Activated naive CD4-positive, alpha-beta T cell (primary cell): ENCODE data around the gene LINC01488.

ENCODE experiments used
- DNase-seq, 4 experiments: peaks; one replicate each; lab custom pipeline; 2025; lab: John Stamatoyannopoulos, UW

The LINC01488 gene

GRCh38 chr11:69510471-69511357 lies 29.3 kb downstream of the LINC01488 start:
- no peak for DNase-seq

DNA sequence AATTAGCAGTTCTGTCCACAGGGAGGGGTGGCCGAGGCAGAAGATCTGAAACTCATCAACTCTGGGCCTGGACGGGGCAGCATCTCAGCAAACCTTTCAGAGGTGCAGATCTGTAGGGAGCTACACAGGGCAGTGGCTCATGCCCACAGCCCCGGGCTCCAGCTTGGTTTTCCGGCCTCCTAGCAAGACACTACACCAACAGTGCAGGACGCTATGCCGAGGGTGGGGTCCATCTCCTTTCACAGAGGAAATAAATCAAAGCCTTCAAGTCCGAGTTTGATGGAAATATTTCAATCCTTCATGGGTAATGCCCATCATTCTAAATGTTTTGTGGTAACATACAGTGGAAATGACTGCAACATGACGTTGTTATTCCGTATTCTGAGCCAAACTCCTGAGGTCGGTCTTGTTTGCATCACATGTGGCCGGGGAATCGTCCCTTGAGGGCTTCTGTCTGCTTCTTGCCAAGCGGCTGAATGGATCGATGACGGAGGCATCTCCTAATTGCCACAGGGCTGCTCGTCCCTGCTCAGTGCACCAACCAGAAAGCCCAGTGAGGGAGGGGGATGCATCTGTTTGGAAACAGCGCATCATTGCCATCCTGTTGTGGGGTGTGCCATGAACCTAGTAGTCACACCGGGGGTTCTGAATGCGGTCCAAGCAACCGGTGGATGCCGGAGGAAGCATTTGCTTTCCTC lies 30.0 kb downstream of the LINC01488 start:
- no peak for DNase-seq

DNA sequence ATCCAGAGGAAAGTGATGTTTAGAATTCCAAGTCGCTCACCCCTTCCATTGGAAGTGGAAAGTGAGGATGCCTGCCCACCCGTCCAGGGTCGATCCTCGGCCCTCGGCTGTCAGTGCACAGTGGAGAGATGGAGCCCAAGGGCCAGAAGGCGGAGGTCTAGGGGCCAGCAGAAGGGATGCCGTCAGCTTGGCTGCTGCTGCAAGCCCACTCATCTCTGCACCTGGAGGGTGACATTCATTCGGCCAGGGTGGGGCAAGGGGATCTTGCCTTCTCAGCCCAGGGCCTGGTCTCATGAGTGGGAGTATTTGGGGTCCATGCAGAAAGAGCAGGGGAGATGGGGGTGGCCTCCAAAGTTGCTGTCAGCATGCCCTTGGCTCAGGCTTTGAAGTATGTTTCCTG lies 30.7 kb downstream of the LINC01488 start:
- no peak for DNase-seq

DNA sequence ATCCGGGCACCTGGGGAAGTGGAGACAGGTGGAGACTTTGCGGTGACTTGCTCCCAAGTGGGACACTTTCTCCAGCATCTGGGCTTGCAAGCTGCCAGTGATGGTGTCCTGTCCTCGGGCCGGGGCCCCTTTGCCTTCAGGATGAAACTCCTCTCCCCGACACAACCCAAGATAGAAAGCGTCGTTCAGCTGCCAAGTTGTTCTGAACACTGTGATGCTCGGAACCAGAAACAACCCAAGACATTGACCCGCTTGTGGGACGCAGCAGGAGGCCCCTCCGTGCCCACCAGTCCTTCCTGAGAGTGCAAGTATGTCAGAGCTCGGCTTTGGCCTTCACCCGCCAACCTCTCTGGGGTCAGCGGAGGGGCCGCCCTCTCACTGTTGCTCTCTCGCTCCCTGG lies 31.3 kb downstream of the LINC01488 start:
- no peak for DNase-seq

- no peak for DNase-seq
Measured at GRCh38 chr11:69513196-69513595, 31.7 kb downstream of the LINC01488 start.

GRCh38 chr11:69513663-69514224 lies 32.3 kb downstream of the LINC01488 start:
- DNase-seq, result no peak

- no peak for DNase-seq
Measured at GRCh38 chr11:69514771-69515170, 33.3 kb downstream of the LINC01488 start.

GRCh38 chr11:69515271-69516245 lies 34.1 kb downstream of the LINC01488 start:
- no peak for DNase-seq

- DNase-seq, result no peak
Measured at GRCh38 chr11:69516526-69516925, 35.1 kb downstream of the LINC01488 start.

- DNase-seq, result no peak
Measured at GRCh38 chr11:69518081-69518950, 36.9 kb downstream of the LINC01488 start.

- DNase-seq, result no peak
Measured at GRCh38 chr11:69520186-69520916, 38.9 kb downstream of the LINC01488 start.

DNA sequence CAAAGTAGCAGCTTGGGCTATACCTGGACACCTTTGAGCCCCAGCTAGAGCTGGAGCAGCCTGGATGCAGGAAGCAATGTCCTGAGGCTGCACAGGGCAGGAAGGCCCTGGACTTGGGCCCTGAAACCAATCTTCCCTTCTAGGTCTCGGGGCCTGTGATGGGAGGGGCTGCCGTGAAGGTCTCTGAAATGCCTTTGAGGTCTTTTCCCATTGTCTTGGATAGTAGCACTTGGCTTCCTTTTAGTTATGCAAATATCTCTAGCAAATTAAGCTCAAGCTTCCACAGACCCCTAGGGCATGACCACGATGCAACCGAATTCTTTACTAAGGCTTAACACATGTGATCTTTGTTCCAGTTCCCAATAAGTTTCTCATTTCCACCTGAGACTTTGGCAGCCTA lies 40.0 kb downstream of the LINC01488 start:
- DNase-seq, result no peak

DNA sequence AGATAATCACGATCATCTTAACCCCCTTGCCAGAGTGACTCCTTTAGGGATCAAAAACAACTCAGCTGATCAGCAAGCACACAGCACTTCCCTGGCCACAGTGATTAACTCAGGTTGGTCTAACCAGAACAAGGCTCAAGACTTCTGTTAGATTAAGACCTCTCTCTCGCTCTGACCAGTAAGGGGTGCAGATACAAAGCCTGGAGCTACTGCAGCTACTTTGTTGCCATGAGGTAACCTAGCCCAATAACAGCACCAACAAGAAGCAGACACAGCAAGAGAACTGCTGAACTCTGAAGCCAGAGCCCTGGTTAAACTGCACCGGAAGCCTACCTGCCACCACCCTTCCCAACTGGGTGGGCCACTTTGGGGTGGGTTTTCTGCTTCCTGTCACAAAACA lies 42.0 kb downstream of the LINC01488 start:
- DNase-seq, result no peak

DNA sequence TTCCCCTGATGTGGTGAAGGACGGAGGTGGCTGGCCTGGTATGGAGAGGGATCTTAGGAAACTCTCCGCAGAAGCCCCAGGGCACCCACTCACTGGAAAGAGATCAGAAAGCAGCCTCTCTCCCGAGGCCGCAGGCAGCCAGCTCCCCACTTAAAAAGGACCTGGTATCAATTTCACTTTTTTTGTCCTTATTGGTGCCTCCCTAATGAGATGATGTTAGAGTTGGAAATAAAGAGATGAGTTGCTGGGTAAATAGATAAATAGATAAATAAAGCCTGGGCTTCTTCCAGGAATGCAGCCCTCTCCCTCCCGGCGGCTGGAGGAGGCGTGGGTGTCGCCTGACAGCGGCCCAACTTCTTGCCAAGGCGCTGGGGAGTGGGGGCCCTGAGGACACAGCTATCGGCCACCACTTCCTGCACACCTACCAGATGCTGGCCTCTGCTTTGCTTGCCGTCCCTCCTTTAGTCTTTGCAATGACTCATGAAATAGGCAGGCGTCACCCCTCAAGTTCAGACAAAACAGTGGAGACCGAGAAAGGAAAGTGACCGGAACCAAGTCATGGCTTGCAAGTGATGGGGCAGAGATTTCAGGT lies 42.9 kb downstream of the LINC01488 start:
- DNase-seq, result no peak

- DNase-seq, result no peak
Measured at GRCh38 chr11:69524991-69525411, 43.5 kb downstream of the LINC01488 start.

DNA sequence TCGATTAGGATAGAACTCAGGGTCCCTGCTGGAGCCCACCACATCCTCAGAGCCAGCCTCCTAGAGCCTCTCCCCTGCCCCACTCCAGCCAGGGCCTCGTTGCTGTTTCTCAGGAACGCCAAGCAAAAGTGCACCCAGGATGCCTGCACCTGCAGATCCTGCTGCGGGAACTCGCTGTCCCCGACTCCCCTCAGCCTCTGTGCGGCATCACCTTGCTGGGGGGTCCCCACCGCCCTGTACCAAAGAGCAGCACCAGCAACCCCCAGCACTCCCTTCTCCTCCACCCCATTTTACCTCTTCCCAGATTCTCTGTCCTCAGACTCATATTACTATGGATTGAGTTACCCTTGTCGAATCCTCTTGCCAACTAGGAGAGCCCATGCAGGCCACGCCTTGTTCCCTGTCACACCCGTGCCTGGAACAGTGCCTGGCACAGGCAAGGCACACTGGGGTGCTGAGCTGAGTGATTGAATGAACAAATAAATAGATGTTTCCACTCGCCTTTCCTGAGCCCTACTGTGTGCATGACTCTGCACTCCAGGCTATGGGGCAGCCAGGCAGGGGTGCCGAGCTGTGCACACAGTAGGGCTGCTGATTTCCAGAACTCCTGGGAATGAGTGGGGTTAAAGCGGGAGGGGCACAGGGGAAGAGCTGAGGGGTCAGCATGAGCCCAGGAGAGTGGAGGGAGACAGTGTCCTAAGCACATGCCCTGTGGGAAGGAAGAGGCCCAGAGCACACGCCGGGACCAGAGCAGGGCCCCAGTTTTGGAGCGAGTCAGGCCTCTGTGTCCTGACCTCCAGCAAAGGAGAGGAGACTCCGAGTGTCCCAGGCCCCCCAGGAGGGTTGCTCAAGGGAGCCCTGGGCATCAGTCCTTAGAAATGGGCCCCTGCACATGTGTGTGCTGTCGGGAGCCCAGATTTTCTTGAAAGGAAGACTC lies 44.3 kb downstream of the LINC01488 start:
- DNase-seq, result no peak

DNA sequence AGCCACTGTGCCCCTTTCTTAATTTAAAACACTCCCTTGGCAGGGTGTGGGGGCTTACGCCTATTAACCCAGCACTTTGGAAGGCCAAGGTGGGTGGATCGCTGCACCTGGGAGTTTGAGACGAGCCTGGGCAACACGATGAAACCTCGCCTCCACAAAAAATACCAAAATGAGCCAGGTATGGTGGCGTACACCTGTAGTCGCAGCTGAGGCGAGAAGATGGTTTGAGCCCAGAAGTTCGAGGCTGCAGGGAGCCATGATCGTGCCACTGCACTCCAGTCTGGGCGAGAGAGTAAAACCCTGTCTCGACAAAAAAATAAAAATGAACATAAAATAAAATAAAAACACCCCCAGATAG lies 45.0 kb downstream of the LINC01488 start:
- DNase-seq, result no peak

DNA sequence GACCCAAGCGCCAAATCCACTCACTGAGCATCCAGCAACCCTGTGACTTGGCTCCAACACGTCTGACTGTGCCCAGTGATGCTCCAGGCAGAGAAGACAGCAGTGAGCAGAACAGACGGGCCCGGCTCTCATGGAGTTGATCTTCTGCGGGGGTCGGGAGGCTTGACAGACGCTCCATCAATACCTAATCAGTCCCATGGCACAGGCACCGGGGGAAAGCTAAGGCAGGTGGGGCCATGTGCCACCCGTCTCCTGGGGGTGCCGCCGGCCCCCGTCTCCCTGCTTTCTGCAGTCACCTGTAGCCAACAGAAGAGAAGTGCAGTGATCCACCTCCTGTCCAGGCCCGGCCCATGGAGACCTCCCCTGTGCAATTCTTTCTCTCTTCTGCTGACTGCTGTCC lies 47.5 kb downstream of the LINC01488 start:
- DNase-seq, result no peak
